Measurements from ENCODE around the gene AVPR1B. TPM values are rescaled to one million over a fixed set of nuclear protein-coding genes. Genes with fewer than 3 reads are reported as not detected.

The AVPR1B gene
- total RNA-seq (2014; rRNA removed; shearing (Covaris generic)): not detected in 2 replicates

GRCh38 chr1:206117151-206117948 is at the start of gene AVPR1B:
Gene AVPR1B, minus strand, starts transcription at chr1:206117388. Its CDS starts 498 bp downstream, at chr1:206116890.
- peak; percentile 24 for DNase-seq (ENCODE audit: low read depth)

GRCh38 chr1:206145771-206146290 is 28.6 kb upstream of the AVPR1B start:
- no peak for DNase-seq (ENCODE audit: low read depth)

GRCh38 chr1:206144605-206145004 is 27.4 kb upstream of the AVPR1B start:
- DNase-seq (ENCODE audit: low read depth): no peak

GRCh38 chr1:206143537-206144172 is 26.5 kb upstream of the AVPR1B start:
- no peak for DNase-seq (ENCODE audit: low read depth)

GRCh38 chr1:206142770-206143169 is 25.6 kb upstream of the AVPR1B start:
- no peak for DNase-seq (ENCODE audit: low read depth)

GRCh38 chr1:206142011-206142410 is 24.8 kb upstream of the AVPR1B start:
- DNase-seq (ENCODE audit: low read depth): no peak

- no peak for DNase-seq (ENCODE audit: low read depth)
These were observed 19.1 kb upstream of the AVPR1B start for GRCh38 chr1:206136241-206136640.

GRCh38 chr1:206135248-206135647 is 18.1 kb upstream of the AVPR1B start:
- no peak for DNase-seq (ENCODE audit: low read depth)

GRCh38 chr1:206133751-206134415 is 16.7 kb upstream of the AVPR1B start:
- no peak for DNase-seq (ENCODE audit: low read depth)

- no peak for DNase-seq (ENCODE audit: low read depth)
These were observed 13.8 kb upstream of the AVPR1B start for GRCh38 chr1:206131037-206131436.

GRCh38 chr1:206128196-206128595 is 11.0 kb upstream of the AVPR1B start:
- peak; percentile 75 for DNase-seq (ENCODE audit: low read depth)

GRCh38 chr1:206127336-206127735 is 10.1 kb upstream of the AVPR1B start:
- DNase-seq (ENCODE audit: low read depth): no peak

GRCh38 chr1:206125346-206125745 is 8.2 kb upstream of the AVPR1B start:
- DNase-seq (ENCODE audit: low read depth): no peak

- no peak for DNase-seq (ENCODE audit: low read depth)
These were observed 5.5 kb upstream of the AVPR1B start for GRCh38 chr1:206122686-206123085.

- no peak for DNase-seq (ENCODE audit: low read depth)
These were observed 4.1 kb upstream of the AVPR1B start for GRCh38 chr1:206121269-206121668.

GRCh38 chr1:206120406-206120805 is 3.2 kb upstream of the AVPR1B start:
- no peak for DNase-seq (ENCODE audit: low read depth)

- no peak for DNase-seq (ENCODE audit: low read depth)
These were observed 376 bp downstream of the AVPR1B start for GRCh38 chr1:206116873-206117150.

- DNase-seq (ENCODE audit: low read depth): no peak
These were observed 856 bp downstream of the AVPR1B start for GRCh38 chr1:206116191-206116872.

GRCh38 chr1:206115791-206116190 is 1.4 kb downstream of the AVPR1B start:
- no peak for DNase-seq (ENCODE audit: low read depth)

GRCh38 chr1:206114692-206115640 is 2.2 kb downstream of the AVPR1B start:
- DNase-seq (ENCODE audit: low read depth): no peak
